HG02943 (cell line): ENCODE results near the gene MAPKAPK2.
"Not testable (repeated sequence)": the region's sequence is repeated elsewhere in the genome, so short reads cannot be mapped to it uniquely, and the experiment has no call there.

ENCODE experiments used
- ATAC-seq: cut with Tn5 transposase; IDR thresholded peaks from one replicate; pipeline ENCODE4 v1.9.1; 2021; ENCODE audit warnings: mild to moderate bottlenecking, low read depth, moderate library complexity; ENCODE audit not compliant: unreplicated experiment

MAPKAPK2 gene

DNA sequence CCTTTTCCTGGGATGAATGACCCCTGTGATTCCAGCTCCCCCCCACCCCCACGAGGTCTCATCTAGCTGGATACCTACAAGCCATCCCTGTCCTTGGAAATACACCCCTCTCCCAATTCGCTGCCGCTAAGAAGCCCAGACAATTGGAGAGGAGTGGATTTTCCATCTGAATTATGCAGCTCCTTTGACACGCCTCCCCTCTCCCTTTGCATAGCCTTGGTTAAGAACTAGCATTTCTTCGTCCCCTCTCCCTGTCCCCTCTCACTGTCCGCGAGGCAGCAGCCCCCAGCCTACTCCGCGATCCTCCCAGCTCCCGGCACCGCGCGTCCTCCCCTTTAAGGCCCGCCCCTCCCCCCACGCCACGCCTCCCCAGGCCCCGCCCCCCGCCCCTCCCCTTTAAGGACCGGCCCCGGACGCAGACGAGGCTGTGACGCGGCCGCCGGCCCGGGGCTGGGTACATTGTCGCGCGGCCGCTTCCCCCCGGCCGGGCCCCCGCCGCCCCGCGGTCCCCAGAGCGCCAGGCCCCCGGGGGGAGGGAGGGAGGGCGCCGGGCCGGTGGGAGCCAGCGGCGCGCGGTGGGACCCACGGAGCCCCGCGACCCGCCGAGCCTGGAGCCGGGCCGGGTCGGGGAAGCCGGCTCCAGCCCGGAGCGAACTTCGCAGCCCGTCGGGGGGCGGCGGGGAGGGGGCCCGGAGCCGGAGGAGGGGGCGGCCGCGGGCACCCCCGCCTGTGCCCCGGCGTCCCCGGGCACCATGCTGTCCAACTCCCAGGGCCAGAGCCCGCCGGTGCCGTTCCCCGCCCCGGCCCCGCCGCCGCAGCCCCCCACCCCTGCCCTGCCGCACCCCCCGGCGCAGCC lies at the start of gene MAPKAPK2:
Gene MAPKAPK2 (plus strand): TSS at position 428 of the 856 bp plus-strand sequence. CDS start 325 bp downstream, at position 753.
- no peak for ATAC-seq

DNA sequence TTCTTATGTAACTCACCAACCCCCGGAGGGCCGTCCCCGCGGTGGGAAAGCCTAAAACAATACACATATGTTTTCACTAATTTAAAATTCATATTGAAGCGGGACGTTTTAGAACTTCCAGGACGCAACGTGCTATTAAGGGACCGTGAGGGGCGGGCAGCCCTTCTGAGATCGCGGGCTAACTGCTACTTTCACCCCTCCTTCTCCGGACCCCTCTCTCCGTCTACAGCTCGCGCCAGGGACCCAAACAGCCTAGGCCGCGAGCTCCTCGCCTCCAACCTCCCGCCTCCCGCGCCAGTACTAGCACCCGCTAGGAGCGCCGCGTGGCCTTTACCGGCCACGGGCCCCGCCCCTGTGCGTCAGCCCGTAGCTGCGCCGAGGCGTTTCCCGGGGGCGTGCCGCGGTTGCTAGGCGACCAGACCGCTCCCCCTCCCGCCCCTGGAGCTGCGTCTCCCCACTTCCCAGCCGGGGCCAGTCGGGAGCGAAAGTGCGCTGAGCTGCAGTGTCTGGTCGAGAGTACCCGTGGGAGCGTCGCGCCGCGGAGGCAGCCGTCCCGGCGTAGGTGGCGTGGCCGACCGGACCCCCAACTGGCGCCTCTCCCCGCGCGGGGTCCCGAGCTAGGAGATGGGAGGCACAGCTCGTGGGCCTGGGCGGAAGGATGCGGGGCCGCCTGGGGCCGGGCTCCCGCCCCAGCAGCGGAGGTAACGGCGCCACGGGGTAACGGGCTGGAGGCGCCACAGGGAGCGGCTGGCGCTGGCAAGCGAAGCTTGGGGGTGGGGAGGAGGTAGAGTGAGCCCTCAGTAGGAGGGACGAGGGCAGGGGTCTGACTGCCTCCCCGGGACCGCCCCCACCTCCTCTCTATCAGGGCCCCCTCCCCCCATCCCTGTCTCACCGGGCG lies 49.4 kb upstream of the MAPKAPK2 start, which contains the start of gene DYRK3:
Gene DYRK3 (plus strand): TSS at position 457 of the 898 bp plus-strand sequence. CDS start 168 bp downstream, at position 625.
- ATAC-seq, result peak; percentile 89

- ATAC-seq, result no peak
Measured at GRCh38 chr1:206635978-206636345, 48.7 kb upstream of the MAPKAPK2 start.

DNA sequence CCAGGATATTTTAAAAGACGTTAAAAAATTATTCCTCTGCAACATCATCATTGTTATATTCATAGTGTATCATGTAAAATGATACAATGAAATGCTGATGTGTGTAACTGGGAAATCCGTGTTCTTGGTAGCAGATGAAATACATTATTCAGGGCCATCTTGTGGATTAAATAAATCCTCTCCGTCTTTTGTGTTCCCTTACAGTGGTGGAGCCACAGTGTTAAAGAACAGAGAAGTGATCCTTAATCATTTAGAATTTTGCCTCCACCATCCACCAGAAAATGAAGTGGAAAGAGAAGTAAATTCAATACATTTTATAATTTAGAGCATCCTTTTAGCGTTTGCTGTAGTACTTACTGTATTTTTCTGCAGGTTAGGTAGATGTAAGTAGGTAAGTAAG lies 48.0 kb upstream of the MAPKAPK2 start:
- no peak for ATAC-seq

DNA sequence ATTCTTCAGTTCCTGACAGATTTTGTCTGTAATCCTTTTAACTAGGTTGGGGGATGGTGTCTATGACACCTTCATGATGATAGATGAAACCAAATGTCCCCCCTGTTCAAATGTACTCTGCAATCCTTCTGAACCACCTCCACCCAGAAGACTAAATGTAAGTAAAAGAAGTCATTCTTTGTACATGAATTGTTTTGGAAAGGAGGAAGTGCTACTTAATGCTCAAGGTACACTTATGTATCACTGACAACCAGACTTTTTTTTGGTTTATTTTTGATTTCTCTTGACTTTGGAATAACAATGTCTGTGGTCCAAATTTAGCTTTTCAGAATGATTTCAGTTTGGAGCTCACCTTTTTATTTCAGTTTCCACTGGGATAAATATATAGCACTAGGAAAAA lies 47.1 kb upstream of the MAPKAPK2 start:
- no peak for ATAC-seq

DNA sequence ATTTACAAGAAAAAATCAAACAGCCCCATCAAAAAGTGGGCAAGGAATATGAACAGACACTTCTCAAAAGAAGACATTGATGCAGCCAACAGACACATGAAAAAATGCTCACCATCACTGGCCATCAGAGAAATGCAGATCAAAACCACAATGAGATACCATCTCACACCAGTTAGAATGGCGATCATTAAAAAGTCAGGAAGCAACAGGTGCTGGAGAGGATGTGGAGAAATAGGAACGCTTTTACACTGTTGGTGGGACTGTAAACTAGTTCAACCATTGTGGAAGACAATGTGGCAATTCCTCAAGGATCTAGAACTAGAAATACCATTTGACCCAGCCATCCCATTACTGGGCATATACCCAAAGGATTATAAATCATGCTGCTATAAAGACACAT lies 42.6 kb upstream of the MAPKAPK2 start:
- not testable (repeated sequence) for ATAC-seq

GRCh38 chr1:206643118-206643698 lies 41.5 kb upstream of the MAPKAPK2 start:
- no peak for ATAC-seq

- ATAC-seq, result no peak
Measured at GRCh38 chr1:206646504-206646903, 38.2 kb upstream of the MAPKAPK2 start.

GRCh38 chr1:206647224-206647623 lies 37.5 kb upstream of the MAPKAPK2 start:
- ATAC-seq, result no peak

- no peak for ATAC-seq
Measured at GRCh38 chr1:206649261-206649921, 35.3 kb upstream of the MAPKAPK2 start.

- no peak for ATAC-seq
Measured at GRCh38 chr1:206651014-206651413, 33.7 kb upstream of the MAPKAPK2 start.

- no peak for ATAC-seq
Measured at GRCh38 chr1:206651958-206652890, 32.5 kb upstream of the MAPKAPK2 start.

DNA sequence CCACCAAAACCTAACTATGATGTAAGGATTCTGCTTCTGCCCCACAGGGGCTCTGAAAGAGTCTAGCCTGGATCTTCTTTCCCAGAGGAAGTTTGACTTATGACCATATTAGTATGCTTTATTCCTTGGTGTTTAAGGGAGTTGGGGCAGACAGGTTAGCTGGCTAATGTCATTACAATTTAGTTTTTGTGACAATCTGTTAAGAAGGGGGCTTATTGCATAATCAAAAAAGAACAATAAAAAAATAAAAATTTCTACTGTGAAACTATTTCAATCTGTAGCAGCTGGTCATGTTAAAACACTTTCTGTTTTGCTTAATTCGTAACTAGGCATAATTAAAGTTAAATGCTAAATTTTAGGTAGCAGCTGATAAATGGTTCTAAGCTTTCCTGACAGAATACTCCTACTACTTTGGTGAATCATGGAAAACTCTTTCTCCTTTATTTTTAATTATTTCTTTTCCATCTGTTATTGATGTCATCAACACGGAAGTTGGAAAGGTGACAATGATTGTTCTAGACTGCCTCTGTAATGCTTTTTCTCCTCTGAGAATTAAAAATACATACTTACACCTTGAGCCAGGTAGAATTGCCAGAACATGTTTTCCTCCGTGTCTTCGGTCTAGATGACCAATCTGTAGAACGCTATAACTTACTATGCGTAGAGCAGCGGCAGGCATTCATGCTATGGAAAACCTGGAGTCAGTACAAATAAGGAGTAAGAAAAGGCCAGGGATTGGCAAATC lies 30.8 kb upstream of the MAPKAPK2 start:
- no peak for ATAC-seq

DNA sequence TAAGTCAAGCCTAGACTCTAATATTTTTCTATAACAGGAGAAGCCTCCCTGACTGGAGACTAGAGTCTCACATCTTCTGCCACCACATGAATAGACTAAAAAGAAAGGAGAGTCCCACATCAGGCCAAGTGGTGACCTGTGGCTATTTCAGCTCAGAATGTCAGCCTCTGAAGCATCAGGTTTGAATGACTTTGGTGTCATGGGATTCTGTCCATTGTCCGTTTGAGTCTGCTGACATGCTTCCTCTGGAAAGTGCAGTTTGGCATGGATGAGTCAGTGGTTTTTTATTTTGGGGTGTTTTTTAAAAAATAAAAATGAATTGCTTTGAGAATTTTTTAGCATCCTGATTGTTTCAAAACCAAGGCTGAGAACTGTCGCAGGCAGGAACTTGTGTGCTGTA lies 29.9 kb upstream of the MAPKAPK2 start:
- ATAC-seq, result no peak

DNA sequence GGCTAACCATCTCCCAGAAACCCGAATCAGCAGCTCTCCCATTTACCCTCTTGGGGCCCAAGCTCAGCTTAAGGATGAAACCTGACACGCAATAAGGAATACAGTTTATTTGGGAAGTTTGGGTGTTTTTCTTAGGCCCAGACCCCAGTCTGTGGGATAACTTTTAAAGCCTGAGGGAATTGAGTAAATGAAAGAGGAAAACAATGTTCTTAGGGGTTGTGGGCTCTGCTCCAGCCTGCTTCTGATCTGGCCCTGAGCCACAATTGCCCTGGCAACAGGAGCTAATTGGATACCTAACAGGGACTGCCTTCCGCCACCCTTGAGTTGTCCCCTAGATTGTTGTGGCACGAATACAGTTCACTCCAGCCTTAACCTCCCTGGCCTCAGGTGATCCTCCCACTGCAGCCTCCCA lies 29.2 kb upstream of the MAPKAPK2 start:
- no peak for ATAC-seq

GRCh38 chr1:206656936-206657335 lies 27.8 kb upstream of the MAPKAPK2 start:
- no peak for ATAC-seq

GRCh38 chr1:206657751-206658150 lies 27.0 kb upstream of the MAPKAPK2 start:
- no peak for ATAC-seq

DNA sequence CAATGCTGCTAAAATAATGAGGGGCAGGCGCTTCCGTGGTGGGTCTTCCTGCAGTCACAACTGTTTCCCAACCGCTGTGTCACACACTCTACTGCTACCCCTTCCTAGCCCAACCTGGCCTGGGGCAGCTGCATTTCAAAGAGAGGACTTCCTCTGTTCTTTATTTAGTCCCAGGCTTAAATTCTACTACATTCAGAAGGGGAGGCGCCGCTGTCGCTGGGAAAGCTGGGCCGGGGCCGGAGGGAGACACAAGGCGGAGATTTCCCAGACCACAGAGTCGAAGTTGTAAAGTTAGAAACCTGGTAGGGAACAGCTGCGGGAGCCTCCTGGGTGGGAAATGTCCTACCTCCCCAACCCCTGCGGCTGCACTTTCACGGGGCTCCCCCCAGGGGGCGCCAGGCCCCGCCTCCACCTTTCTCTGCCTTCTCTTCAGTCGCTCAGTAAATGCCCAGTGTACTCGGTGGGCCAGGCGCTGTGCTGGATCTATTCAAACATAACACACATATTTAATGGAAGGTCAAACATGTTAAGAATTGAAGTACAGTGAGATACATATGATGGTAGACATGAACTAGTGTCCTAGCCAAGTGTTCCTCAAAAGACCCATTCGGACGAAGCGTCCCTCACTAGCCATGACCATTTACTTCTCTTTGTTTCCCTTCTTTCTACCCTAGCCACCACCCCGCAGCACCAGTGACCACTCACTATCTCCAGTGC lies 26.3 kb upstream of the MAPKAPK2 start:
- ATAC-seq, result no peak
